Esophagus (tissue), 2 donors: Measurements from ENCODE around the gene GPR137. TPM values are rescaled to one million over a fixed set of nuclear protein-coding genes. Genes with fewer than 3 reads are reported as not detected.

Experiments
- H3K27ac ChIP-seq, 2 donors: one replicate each; pipeline ENCODE4 v1.5.1; 2013; ENCODE audit warnings: low read depth in 2 of 2, mild to moderate bottlenecking in 2 of 2, inconsistent platforms in 1 of 2, low read length in 1 of 2, moderate library complexity in 1 of 2
- H3K27me3 ChIP-seq, 2 donors: one replicate each; pipeline ENCODE4 v1.6.1; 2013; ENCODE audit warnings: low read length in 2 of 2, control low read depth in 1 of 2, mild to moderate bottlenecking in 1 of 2; ENCODE audit not compliant: insufficient read depth in 2 of 2, control insufficient read depth in 1 of 2
- H3K36me3 ChIP-seq, 2 donors: one replicate each; pipeline ENCODE4 v1.6.1; 2013; ENCODE audit warnings: low read length in 1 of 2; ENCODE audit not compliant: control insufficient read depth in 2 of 2, insufficient read depth in 2 of 2
- H3K4me1 ChIP-seq, 2 donors: one replicate each; pipeline ENCODE4 v1.6.1; 2013; ENCODE audit warnings: low read length in 1 of 2; ENCODE audit not compliant: control insufficient read depth in 2 of 2, insufficient read depth in 2 of 2
- H3K4me3 ChIP-seq, 2 donors: one replicate each; pipeline ENCODE4 v1.5.1; 2013; ENCODE audit warnings: low read length in 2 of 2, mild to moderate bottlenecking in 2 of 2, low read depth in 1 of 2, moderate library complexity in 1 of 2
- H3K9me3 ChIP-seq, 2 donors: one replicate each; pipeline ENCODE4 v1.6.1; 2013; ENCODE audit warnings: mild to moderate bottlenecking in 2 of 2, low read depth in 1 of 2, low read length in 1 of 2, moderate library complexity in 1 of 2; ENCODE audit not compliant: control insufficient read depth in 2 of 2, insufficient read depth in 1 of 2
- WGBS, 2 donors: extraction: QIAGEN DNeasy Blood & Tissue Kit; methylation state at CpG; one replicate each; pipeline ENCODE4 v1.1.7; 2013; 5-methylcytosine and 5-hydroxymethylcytosine counted together
- polyA plus RNA-seq, 2 donors: library from polyadenylated mRNA; stranded (reverse); fragments of 200-250 nt; gene quantifications; one replicate each; pipeline ENCODE4 v1.2.3, GENCODE V29; 2013
- donor health status: healthy with polysubstance abuse.
- donor health status: Bipolar disorder and iron deficiency.

The GPR137 gene
- polyA plus RNA-seq, 2 donors, result 18.6 to 22.7 TPM

GRCh38 chr11:64254326-64254725 lies 31.3 kb upstream of the GPR137 start:
- H3K36me3 ChIP-seq, result peaks cover 8 to 36% of the 10 kb centered on the region in 2 donors
- WGBS, 2 donors, result 89 to 94% methylated on average over 7 of the region's 7 CpGs

GRCh38 chr11:64255135-64256128 lies 30.2 kb upstream of the GPR137 start:
- no peaks in the 10 kb centered on the region for H3K9me3 ChIP-seq
- H3K4me1 ChIP-seq, result peaks cover 5 to 14% of the 10 kb centered on the region in 2 donors
- 89% methylated on average over 35 of the region's 35 CpGs for WGBS, 2 donors
- H3K36me3 ChIP-seq, result peaks cover 11 to 47% of the 10 kb centered on the region in 2 donors
- H3K4me3 ChIP-seq, result no peak overlapping the region
- H3K27ac ChIP-seq, result no peak overlapping the region
- no peaks in the 10 kb centered on the region for H3K27me3 ChIP-seq

More at GRCh38 chr11:64254326-64254725, 31.3 kb upstream of the GPR137 start:
- no peaks in the 10 kb centered on the region for H3K9me3 ChIP-seq
- no peaks in the 10 kb centered on the region for H3K27me3 ChIP-seq
- H3K4me3 ChIP-seq, result no peak overlapping the region
- no peak overlapping the region for H3K27ac ChIP-seq
- H3K4me1 ChIP-seq, result peaks cover 6 to 14% of the 10 kb centered on the region in 2 donors

- WGBS, 2 donors, result 80 to 81% methylated on average over 15 of the region's 15 CpGs
- H3K4me3 ChIP-seq, result no peak overlapping the region
- peaks cover 0 to 8% of the 10 kb centered on the region in 2 donors for H3K4me1 ChIP-seq
- no peaks in the 10 kb centered on the region for H3K27me3 ChIP-seq
- H3K36me3 ChIP-seq, result peaks cover 14 to 50% of the 10 kb centered on the region in 2 donors
- H3K9me3 ChIP-seq, result no peaks in the 10 kb centered on the region
- no peak overlapping the region for H3K27ac ChIP-seq
Observed at GRCh38 chr11:64256300-64256699, 29.3 kb upstream of the GPR137 start.

GRCh38 chr11:64258356-64258755 lies 27.3 kb upstream of the GPR137 start:
- H3K4me3 ChIP-seq, result no peak overlapping the region
- no peaks in the 10 kb centered on the region for H3K4me1 ChIP-seq
- no peak overlapping the region for H3K27ac ChIP-seq
- H3K9me3 ChIP-seq, result no peaks in the 10 kb centered on the region
- H3K36me3 ChIP-seq, result peaks cover 14 to 70% of the 10 kb centered on the region in 2 donors
- WGBS, 2 donors, result 89 to 91% methylated on average over 18 to 24 of the region's 24 CpGs
- no peaks in the 10 kb centered on the region for H3K27me3 ChIP-seq

- Histone ChIP-seq H3K4me3 (no peak overlapping the region), H3K27me3 (no peaks in the 10 kb centered on the region), H3K9me3 (no peaks in the 10 kb centered on the region), H3K27ac (no peak overlapping the region), H3K36me3 (peaks cover 14 to 77% of the 10 kb centered on the region in 2 donors), H3K4me1 (no peaks in the 10 kb centered on the region)
- 91 to 93% methylated on average over 27 to 32 of the region's 32 CpGs for WGBS, 2 donors
Observed at GRCh38 chr11:64258946-64259532, 26.6 kb upstream of the GPR137 start.

- H3K36me3 ChIP-seq, result peaks cover 18 to 75% of the 10 kb centered on the region in 2 donors
- WGBS, 2 donors, result 79 to 81% methylated on average over 4 of the region's 4 CpGs
- H3K27me3 ChIP-seq, result no peaks in the 10 kb centered on the region
- no peak overlapping the region for H3K4me3 ChIP-seq
- H3K4me1 ChIP-seq, result no peaks in the 10 kb centered on the region
- no peaks in the 10 kb centered on the region for H3K9me3 ChIP-seq
- H3K27ac ChIP-seq, result no peak overlapping the region
Observed at GRCh38 chr11:64259533-64260067, 26.0 kb upstream of the GPR137 start.

- H3K4me1 ChIP-seq, result no peaks in the 10 kb centered on the region
- WGBS, 2 donors, result 91 to 94% methylated on average over 6 of the region's 6 CpGs
- H3K27ac ChIP-seq, result no peak overlapping the region
- no peak overlapping the region for H3K4me3 ChIP-seq
- peaks cover 18 to 73% of the 10 kb centered on the region in 2 donors for H3K36me3 ChIP-seq
- H3K9me3 ChIP-seq, result no peaks in the 10 kb centered on the region
- no peaks in the 10 kb centered on the region for H3K27me3 ChIP-seq
Observed at GRCh38 chr11:64260147-64260708, 25.4 kb upstream of the GPR137 start.

- no peaks in the 10 kb centered on the region for H3K9me3 ChIP-seq
- no peaks in the 10 kb centered on the region for H3K27me3 ChIP-seq
- no peak overlapping the region for H3K27ac ChIP-seq
- peaks cover 16 to 73% of the 10 kb centered on the region in 2 donors for H3K36me3 ChIP-seq
- H3K4me3 ChIP-seq, result no peak overlapping the region
- WGBS, 2 donors, result 86 to 88% methylated on average over 18 of the region's 18 CpGs
- no peaks in the 10 kb centered on the region for H3K4me1 ChIP-seq
Observed at GRCh38 chr11:64261556-64262080, 24.0 kb upstream of the GPR137 start.
